ENCODE measurements around the gene CD300A.

- no peak for TF ChIP-seq CTCF (IDR thresholded peaks at IDR 0.05; ENCODE audit: low read depth, low read length, missing input control)
- no peak for TF ChIP-seq RAD21 (IDR thresholded peaks at IDR 0.05)
- TF ChIP-seq YY1 (IDR thresholded peaks at IDR 0.05), result no peak
- TF ChIP-seq ZBTB33 (IDR thresholded peaks at IDR 0.05), result no peak
- TF ChIP-seq ATF3 (IDR thresholded peaks at IDR 0.05), result no peak
- no peak for TF ChIP-seq JUND (IDR thresholded peaks at IDR 0.05)
- TF ChIP-seq MAX (IDR thresholded peaks at IDR 0.05), result no peak
- no peak for TF ChIP-seq GABPA (IDR thresholded peaks at IDR 0.05 in 1 of 2, conservative IDR thresholded peaks at IDR 0.05 in 1 of 2)
- no peak for TF ChIP-seq EGR1 (IDR thresholded peaks at IDR 0.05; ENCODE audit: low read depth in 2 of 2)
- no peak for TF ChIP-seq TAF1 (conservative IDR thresholded peaks at IDR 0.05)
Observed at GRCh38 chr17:74515941-74516340, 49.5 kb downstream of the CD300A start.

Measured in liver (tissue), 3 donors.